Heart right ventricle (tissue), 16 donors: ENCODE results near the gene TBCE. TPM values are rescaled to one million over a fixed set of nuclear protein-coding genes. Genes with fewer than 3 reads are reported as not detected.

Source experiments
- ATAC-seq, 8 donors: fragments of 200-7000 bp; cut with Tn5 transposase; one replicate each; pipeline ENCODE4 v1.9.1; 2020; ENCODE audit warnings: mild to moderate bottlenecking in 8 of 8, moderate library complexity in 8 of 8, moderate number of reproducible peaks in 1 of 8
- DNase-seq, 2 donors: peaks; one replicate each; pipeline ENCODE4 v3.0.0-alpha.2; 2020
- H3K27ac ChIP-seq, 10 donors: fragments of 200-600 bp; sonication (generic) in 2 of 10; one replicate each; pipeline versions ENCODE4 v1.5.0 to v1.8.0; 2020 to 2022; ENCODE audit warnings: mild to moderate bottlenecking in 3 of 10
- H3K27me3 ChIP-seq, 7 donors: fragments of 200-600 bp; one replicate each; pipeline ENCODE4 v1.8.0; 2021 to 2022; ENCODE audit warnings: mild to moderate bottlenecking in 2 of 7
- H3K36me3 ChIP-seq, 9 donors: fragments of 200-600 bp; sonication (generic) in 1 of 9; one replicate each; pipeline versions ENCODE4 v1.5.0 to v1.8.0; 2020 to 2022; ENCODE audit warnings: mild to moderate bottlenecking in 2 of 9
- H3K4me1 ChIP-seq, 9 donors: fragments of 200-600 bp; sonication (generic) in 1 of 9; one replicate each; pipeline versions ENCODE4 v1.5.0 to v1.8.0; 2020 to 2022; ENCODE audit warnings: mild to moderate bottlenecking in 4 of 9
- H3K4me3 ChIP-seq, 10 donors: fragments of 200-600 bp; sonication (generic) in 2 of 10; one replicate each; pipeline versions ENCODE4 v1.5.0 to v1.8.0; 2020 to 2022; ENCODE audit warnings: mild to moderate bottlenecking in 7 of 10, moderate library complexity in 2 of 10
- H3K9me3 ChIP-seq, 11 donors: fragments of 200-600 bp in 10 of 11; sonication (generic) in 2 of 11; one replicate each; pipeline versions ENCODE4 v1.5.0 to v1.8.0; 2013 to 2022; ENCODE audit warnings: mild to moderate bottlenecking in 2 of 11, control low read depth in 1 of 11, moderate library complexity in 1 of 11
- WGBS, 2 donors: extraction: QIAGEN DNeasy Blood & Tissue Kit; methylation state at CpG; one replicate each; pipeline ENCODE4 v1.1.7; 2013; ENCODE audit warnings: inconsistent platforms in 1 of 2; 5-methylcytosine and 5-hydroxymethylcytosine counted together
- intact Hi-C, 10 donors: fragments of 100-400 bp; cut with DNase I; formaldehyde crosslinking; loops; one replicate each; pipeline versions ENCODE4 v1.11.1 to v1.14.2; 2022
- polyA plus RNA-seq, 2 donors: library from polyadenylated mRNA; stranded (reverse); fragments of 200-250 nt; gene quantifications; one replicate each; pipeline ENCODE4 v1.2.3, GENCODE V29; 2013
- total RNA-seq, 10 donors: library from RNA; stranded (reverse); fragmentation: NEBNext Ultra II Directional in 3 of 10; extraction: Animal tissue kit (Norgen Biotek cat#: 25700) in 3 of 10; gene quantifications; one replicate each; pipeline versions ENCODE4 v1.2.1 to v1.2.4, GENCODE V29; 2021 to 2023
- TF ChIP-seq, protein P1 (sequence below), 9 donors: fragments of 200-600 bp; sonication (generic) in 2 of 9; IDR thresholded peaks; one replicate each; pipeline versions ENCODE4 v1.5.0 to v1.8.0; 2021 to 2022; ENCODE audit warnings: antibody characterized with exemption in 9 of 9, mild to moderate bottlenecking in 5 of 9, moderate library complexity in 1 of 9
- donor health status: Arrhythmogenic right ventricular cardiomyopathy.
- donor health status: ischemic (EF 13 %, LVEDD 7.1; RV severe dilation, severe dysfunction).
- donor health status: healthy with polysubstance abuse.
- donor health status: DM: no; HTN: yes; CAD: no.
- donor health status: DM: no; HTN: no; CAD: no.
- donor health status: ischemic (EF 25% LVEDD 6.9; RV normal size, moderate dysfunction).
- donor health status: ischemic (EF 25% LVEDD 5.7; RV mildly dilated, moderate dysfunction).
- donor health status: healthy.
- donor health status: DM: yes; HTN: yes; CAD: no.
- donor health status: Ischemic cardiomyopathy.
- donor health status: ischemic (EF 35%, LVEDD 5.7; RV mildly dilated, moderate dysfunction).
- donor health status: nonischemic (EF 11% LVEDD 7.7; RV severe dilation, severe dysfunction).
- donor health status: DM: yes; HTN: yes; CAD: no.
- donor health status: PGD.
- donor health status: ischemic (EF 29% LVEDD 5.4; RV normal size, mild dysfunction).
- donor health status: nonischemic (EF 23%, LVEDD 6.1; RV moderate dilation, normal function).

TBCE gene
- total and polyA plus RNA-seq, 12 donors = 9.0 to 42.9 (median 20.0) TPM

DNA sequence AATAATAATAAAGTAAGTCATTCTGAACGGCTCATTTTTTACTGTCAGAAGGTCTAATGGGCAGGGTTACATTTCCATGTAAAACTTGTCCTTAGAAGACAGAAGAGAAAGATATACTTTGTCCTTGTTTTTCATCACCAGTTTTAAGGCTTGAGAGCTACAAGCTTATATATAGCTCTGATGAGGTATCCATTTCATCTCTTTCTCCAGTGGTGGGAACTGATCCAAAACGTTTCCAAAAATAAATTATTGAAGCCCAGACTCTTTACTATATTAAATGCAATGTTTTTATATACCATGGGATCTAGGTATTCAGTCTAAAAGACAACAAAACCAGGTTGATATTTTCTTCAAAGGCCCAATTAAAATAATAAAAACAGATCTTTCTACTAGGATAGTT lies 128.3 kb downstream of the TBCE start:
- intact Hi-C loops = no loop called here
- Histone ChIP-seq H3K4me1 (peaks cover 0 to 11% (median 1%) of the 10 kb centered on the region in 9 donors), H3K9me3 (no peaks in the 10 kb centered on the region), H3K36me3 (peaks cover 0 to 44% (median 13%) of the 10 kb centered on the region in 9 donors), H3K27ac (peak overlapping the region in 1 of 10 donors; percentile 17), H3K27me3 (no peaks in the 10 kb centered on the region), H3K4me3 (no peak overlapping the region)
- WGBS, 2 donors = 40 to 60% methylated on average over 2 of the region's 2 CpGs
- TF ChIP-seq, protein P1, sequence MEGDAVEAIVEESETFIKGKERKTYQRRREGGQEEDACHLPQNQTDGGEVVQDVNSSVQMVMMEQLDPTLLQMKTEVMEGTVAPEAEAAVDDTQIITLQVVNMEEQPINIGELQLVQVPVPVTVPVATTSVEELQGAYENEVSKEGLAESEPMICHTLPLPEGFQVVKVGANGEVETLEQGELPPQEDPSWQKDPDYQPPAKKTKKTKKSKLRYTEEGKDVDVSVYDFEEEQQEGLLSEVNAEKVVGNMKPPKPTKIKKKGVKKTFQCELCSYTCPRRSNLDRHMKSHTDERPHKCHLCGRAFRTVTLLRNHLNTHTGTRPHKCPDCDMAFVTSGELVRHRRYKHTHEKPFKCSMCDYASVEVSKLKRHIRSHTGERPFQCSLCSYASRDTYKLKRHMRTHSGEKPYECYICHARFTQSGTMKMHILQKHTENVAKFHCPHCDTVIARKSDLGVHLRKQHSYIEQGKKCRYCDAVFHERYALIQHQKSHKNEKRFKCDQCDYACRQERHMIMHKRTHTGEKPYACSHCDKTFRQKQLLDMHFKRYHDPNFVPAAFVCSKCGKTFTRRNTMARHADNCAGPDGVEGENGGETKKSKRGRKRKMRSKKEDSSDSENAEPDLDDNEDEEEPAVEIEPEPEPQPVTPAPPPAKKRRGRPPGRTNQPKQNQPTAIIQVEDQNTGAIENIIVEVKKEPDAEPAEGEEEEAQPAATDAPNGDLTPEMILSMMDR (IDR thresholded peaks at IDR 0.05) = no peak
- DNase-seq = no peak
- peak in 1 of 8 donors; percentile 44 for ATAC-seq

DNA sequence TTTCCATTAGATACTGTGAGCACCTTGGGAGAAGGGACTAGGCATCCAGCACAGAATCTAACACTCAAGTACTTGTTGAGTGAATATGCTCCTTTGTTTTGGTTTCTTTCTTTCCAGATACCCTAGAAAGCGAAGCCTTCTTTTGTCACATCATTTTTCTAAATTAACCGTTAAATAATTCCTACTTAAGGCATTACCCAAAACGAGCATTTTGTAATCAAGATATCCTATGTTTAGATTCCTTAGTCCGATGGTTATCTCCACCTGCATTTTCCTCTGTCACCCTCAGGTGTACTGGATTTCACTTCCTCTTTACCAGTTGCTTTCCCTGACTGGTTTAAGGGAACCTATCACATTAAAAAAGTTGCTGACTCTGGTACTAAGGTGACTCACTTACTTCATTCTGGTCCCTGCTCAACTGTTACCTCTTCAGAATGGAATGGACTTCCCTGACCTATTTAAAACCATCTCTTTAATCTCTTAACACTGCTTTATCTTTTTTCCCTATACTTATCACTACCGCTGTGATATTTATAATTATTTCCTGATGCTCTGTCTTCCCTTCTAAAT lies 133.8 kb downstream of the TBCE start:
- TF ChIP-seq, protein P1 (IDR thresholded peaks at IDR 0.05) = no peak
- intact Hi-C loops = loop anchor here in 1 of 10 donors (10.0 kb wide), 1 partner anchor 474 kb away; no protein-coding TSS in a partner anchor
- ATAC-seq (no peak), DNase-seq (no peak)
- H3K4me3 ChIP-seq = no peak overlapping the region
- H3K4me1 ChIP-seq = peaks cover 0 to 36% (median 26%) of the 10 kb centered on the region in 9 donors
- H3K27ac ChIP-seq = no peak overlapping the region
- WGBS, 2 donors = 83 to 86% methylated on average over 5 of the region's 5 CpGs
- no peaks in the 10 kb centered on the region for H3K9me3 ChIP-seq
- H3K36me3 ChIP-seq = no peaks in the 10 kb centered on the region
- H3K27me3 ChIP-seq = no peaks in the 10 kb centered on the region

Other genes starting within 250 kb of the TBCE start
- gene TOMM20, start 238.6 kb upstream of the TBCE start, total RNA-seq = 100 to 1,000 TPM in 3 of 10 donors, 10 to 100 TPM in 7; 85.0 to 113 (median 94.6) TPM
- 10 to 100 TPM; 40.0 to 54.4 TPM for gene TOMM20, start 238.6 kb upstream of the TBCE start, polyA plus RNA-seq
- 10 to 100 TPM; 41.5 to 61.6 (median 50.4) TPM for gene RBM34, start 206.2 kb upstream of the TBCE start, total RNA-seq
- 100 to 1,000 TPM in 1 of 2 donors, 10 to 100 TPM in 1; 67.0 to 139 TPM for gene RBM34, start 206.2 kb upstream of the TBCE start, polyA plus RNA-seq
- 10 to 100 TPM; 12.2 to 21.5 (median 15.5) TPM for gene ARID4B, start 39.2 kb upstream of the TBCE start, total RNA-seq
- 10 to 100 TPM in 1 of 2 donors, 1 to 10 TPM in 1; 4.8 to 17.8 TPM for gene ARID4B, start 39.2 kb upstream of the TBCE start, polyA plus RNA-seq
- gene GGPS1, start 38.9 kb upstream of the TBCE start, total RNA-seq = 10 to 100 TPM; 27.6 to 40.0 (median 35.0) TPM
- gene GGPS1, start 38.9 kb upstream of the TBCE start, polyA plus RNA-seq = 10 to 100 TPM; 21.0 to 25.5 TPM
- gene B3GALNT2, start 137.0 kb downstream of the TBCE start, total RNA-seq = 10 to 100 TPM; 17.1 to 26.6 (median 22.4) TPM
- 1 to 10 TPM; 2.6 to 4.2 TPM for gene B3GALNT2, start 137.0 kb downstream of the TBCE start, polyA plus RNA-seq